ENCODE results near the gene CUBN. TPM values are rescaled to one million over a fixed set of nuclear protein-coding genes. Genes with fewer than 3 reads are reported as not detected.

The CUBN gene
- total and polyA plus RNA-seq, 10 of the 15 experiments (the other 5 are each of a cell fraction or from before 2014, with no cell fraction given): under 0.01 to 0.14 (median 0.02) TPM; not detected in 6

- no peak for TF ChIP-seq CUX1 (IDR thresholded peaks at IDR 0.05; ENCODE audit: insufficient replicate concordance, low read depth, low read length)
- 0 out of 2 replicates have a peak, but pooled peaks have one; percentile 29 for TF ChIP-seq EED (IDR thresholded peaks at IDR 0.05; ENCODE audit: low read depth)
Observed at GRCh38 chr10:17023386-17024298, 106.0 kb downstream of the CUBN start (continued).

- no peak for FAIRE-seq
- SMC1A ChIA-PET (ENCODE audit: uncharacterized antibody, unreplicated experiment): no interaction called here
- Histone ChIP-seq H3K4me1 (ENCODE audit: control insufficient read depth, insufficient read depth, low read length) (no peaks in the 10 kb centered on the region), H3K9ac (ENCODE audit: control insufficient read depth, insufficient read depth, low read length) (no peak overlapping the region), H3K27ac (ENCODE audit: control insufficient read depth, insufficient read depth) (no peak overlapping the region), H3K4me3 (no peak overlapping the region), H4K20me1 (ENCODE audit: control insufficient read depth, insufficient read depth) (no peaks in the 10 kb centered on the region), H3K9me3 (replicated peaks; ENCODE audit: control insufficient read depth, insufficient read depth, low read length) (no peaks in the 10 kb centered on the region; the same call in 2 of the 3 replicates), H3K36me3 (ENCODE audit: control insufficient read depth in 2 of 2, insufficient read depth in 2 of 2, low read length in 1 of 2) (no peaks in the 10 kb centered on the region), H2AFZ (ENCODE audit: control insufficient read depth, low read depth, low read length) (no peak overlapping the region), H3K4me2 (ENCODE audit: control insufficient read depth, insufficient read depth) (no peak overlapping the region), H3K27me3 (replicated peaks in 1 of 2; ENCODE audit: control insufficient read depth in 2 of 2, insufficient read depth in 2 of 2, low read length in 1 of 2) (no peaks in the 10 kb centered on the region; a peak in 1 of 4 replicates), H3K79me2 (ENCODE audit: control insufficient read depth, insufficient read depth, low read length) (no peaks in the 10 kb centered on the region)
- DNase-seq (ENCODE audit: low read depth, low spot score): no peak
- BruUV-seq (replicated peaks): no TSS peak
- CTCF ChIA-PET: no interaction called here
- ATAC-seq: no peak
- RAD21 ChIA-PET (ENCODE audit: unreplicated experiment): interaction anchor here (0.7 kb wide), 1 partner anchor 1208 kb away, joined by 3 read pairs; no protein-coding TSS in a partner anchor
- POLR2A ChIA-PET: no interaction called here
- in situ Hi-C loops (cut with MboI) (no loop called here), intact Hi-C loops (cut with micrococcal nuclease; ENCODE audit: unreplicated experiment) (no loop called here)
- 82% methylated on average over 6 of the region's 6 CpGs for WGBS (ENCODE audit: insufficient coverage, insufficient replicate concordance, low lambda C conversion rate, missing lambda C conversion rate)
- TF ChIP-seq SMARCA5 (IDR thresholded peaks at IDR 0.05): no peak
- no peak for TF ChIP-seq EZH2 (IDR thresholded peaks at IDR 0.05; ENCODE audit: borderline replicate concordance, control insufficient read depth, low read depth, low read length)
- TF ChIP-seq RCOR1 (conservative IDR thresholded peaks at IDR 0.05; ENCODE audit: low read depth, low read length): no peak
- TF ChIP-seq IRF4 (IDR thresholded peaks at IDR 0.05; ENCODE audit: low read depth, low read length): no peak
- TF ChIP-seq MTA3 (IDR thresholded peaks at IDR 0.05; ENCODE audit: borderline replicate concordance, low read length): no peak
- no peak for TF ChIP-seq ESRRA (IDR thresholded peaks at IDR 0.05; ENCODE audit: low read length)
- no peak for TF ChIP-seq JUND (IDR thresholded peaks at IDR 0.05; ENCODE audit: low read depth, low read length)
- TF ChIP-seq ZZZ3 (IDR thresholded peaks at IDR 0.05; ENCODE audit: control insufficient read depth, insufficient read length, low read depth): no peak
- no peak for TF ChIP-seq E2F8 (IDR thresholded peaks at IDR 0.05; ENCODE audit: low read depth, partially characterized antibody)
- TF ChIP-seq HSF1 (IDR thresholded peaks at IDR 0.05; ENCODE audit: low read depth, low read length): no peak
Observed at GRCh38 chr10:17022896-17023295, 106.7 kb downstream of the CUBN start.

Data from GM12878 (cell line).